ENCODE data around the gene ZSWIM1.

The ZSWIM1 gene

DNA sequence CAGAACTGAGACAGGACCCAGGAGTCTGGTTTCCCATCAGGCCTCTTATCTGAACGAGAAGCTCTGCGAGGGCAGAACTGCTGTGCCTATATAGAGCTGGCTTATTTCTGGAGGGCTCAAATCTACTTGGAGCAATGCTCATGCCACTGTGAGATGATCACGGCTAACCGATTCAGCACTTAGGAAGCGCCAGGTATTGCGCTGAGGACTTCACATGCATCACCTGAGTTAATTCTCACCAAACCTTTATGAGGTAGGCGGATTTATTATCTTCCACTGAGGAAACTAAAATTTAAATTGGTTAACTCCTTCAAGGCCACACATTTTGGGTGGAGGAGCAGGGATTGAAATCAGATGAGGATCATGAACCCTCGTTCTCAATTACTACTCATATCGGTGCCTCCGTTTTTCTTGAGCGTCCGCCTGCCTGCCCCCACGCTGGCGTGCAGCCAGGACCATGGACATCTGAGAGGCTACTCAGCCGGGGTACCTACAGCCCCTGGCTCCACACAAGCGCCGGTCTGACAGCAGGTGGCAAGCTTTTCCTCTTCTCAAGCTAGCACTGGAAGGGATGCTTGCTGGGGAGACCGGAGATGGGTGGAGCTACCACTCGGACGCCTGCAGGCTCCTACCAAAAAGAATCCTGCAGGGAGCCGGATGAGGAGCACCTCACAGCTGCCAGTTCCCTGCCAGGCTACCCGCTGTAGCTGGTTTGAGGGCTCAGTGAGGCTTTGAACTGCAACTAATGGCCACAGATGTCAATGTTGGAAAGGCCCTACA lies 52.4 kb downstream of the ZSWIM1 start:
- peak; percentile 72 to 87 for DNase-seq (ENCODE audit: low read depth in 1 of 2, low spot score in 1 of 2)
- Histone ChIP-seq H3K27ac (replicated peaks) (peak overlapping the region; percentile 100), H3K4me3 (replicated peaks; ENCODE audit: insufficient read depth, low read length) (peak overlapping the region; percentile 96), H3K27me3 (ENCODE audit: insufficient read depth, poor library complexity, severe bottlenecking) (no peaks in the 10 kb centered on the region)
- TF ChIP-seq POLR2AphosphoS5 (IDR thresholded peaks at IDR 0.05; ENCODE audit: low read depth) = no peak
- TF ChIP-seq GABPA (IDR thresholded peaks at IDR 0.05; ENCODE audit: low read depth) = no peak
- no peak for TF ChIP-seq SPI1 (IDR thresholded peaks at IDR 0.05; ENCODE audit: borderline replicate concordance, low read depth)
- TF ChIP-seq, protein P1, sequence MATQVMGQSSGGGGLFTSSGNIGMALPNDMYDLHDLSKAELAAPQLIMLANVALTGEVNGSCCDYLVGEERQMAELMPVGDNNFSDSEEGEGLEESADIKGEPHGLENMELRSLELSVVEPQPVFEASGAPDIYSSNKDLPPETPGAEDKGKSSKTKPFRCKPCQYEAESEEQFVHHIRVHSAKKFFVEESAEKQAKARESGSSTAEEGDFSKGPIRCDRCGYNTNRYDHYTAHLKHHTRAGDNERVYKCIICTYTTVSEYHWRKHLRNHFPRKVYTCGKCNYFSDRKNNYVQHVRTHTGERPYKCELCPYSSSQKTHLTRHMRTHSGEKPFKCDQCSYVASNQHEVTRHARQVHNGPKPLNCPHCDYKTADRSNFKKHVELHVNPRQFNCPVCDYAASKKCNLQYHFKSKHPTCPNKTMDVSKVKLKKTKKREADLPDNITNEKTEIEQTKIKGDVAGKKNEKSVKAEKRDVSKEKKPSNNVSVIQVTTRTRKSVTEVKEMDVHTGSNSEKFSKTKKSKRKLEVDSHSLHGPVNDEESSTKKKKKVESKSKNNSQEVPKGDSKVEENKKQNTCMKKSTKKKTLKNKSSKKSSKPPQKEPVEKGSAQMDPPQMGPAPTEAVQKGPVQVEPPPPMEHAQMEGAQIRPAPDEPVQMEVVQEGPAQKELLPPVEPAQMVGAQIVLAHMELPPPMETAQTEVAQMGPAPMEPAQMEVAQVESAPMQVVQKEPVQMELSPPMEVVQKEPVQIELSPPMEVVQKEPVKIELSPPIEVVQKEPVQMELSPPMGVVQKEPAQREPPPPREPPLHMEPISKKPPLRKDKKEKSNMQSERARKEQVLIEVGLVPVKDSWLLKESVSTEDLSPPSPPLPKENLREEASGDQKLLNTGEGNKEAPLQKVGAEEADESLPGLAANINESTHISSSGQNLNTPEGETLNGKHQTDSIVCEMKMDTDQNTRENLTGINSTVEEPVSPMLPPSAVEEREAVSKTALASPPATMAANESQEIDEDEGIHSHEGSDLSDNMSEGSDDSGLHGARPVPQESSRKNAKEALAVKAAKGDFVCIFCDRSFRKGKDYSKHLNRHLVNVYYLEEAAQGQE (IDR thresholded peaks at IDR 0.05; ENCODE audit: insufficient replicate concordance, low read depth) = no peak
- TF ChIP-seq, protein P2, sequence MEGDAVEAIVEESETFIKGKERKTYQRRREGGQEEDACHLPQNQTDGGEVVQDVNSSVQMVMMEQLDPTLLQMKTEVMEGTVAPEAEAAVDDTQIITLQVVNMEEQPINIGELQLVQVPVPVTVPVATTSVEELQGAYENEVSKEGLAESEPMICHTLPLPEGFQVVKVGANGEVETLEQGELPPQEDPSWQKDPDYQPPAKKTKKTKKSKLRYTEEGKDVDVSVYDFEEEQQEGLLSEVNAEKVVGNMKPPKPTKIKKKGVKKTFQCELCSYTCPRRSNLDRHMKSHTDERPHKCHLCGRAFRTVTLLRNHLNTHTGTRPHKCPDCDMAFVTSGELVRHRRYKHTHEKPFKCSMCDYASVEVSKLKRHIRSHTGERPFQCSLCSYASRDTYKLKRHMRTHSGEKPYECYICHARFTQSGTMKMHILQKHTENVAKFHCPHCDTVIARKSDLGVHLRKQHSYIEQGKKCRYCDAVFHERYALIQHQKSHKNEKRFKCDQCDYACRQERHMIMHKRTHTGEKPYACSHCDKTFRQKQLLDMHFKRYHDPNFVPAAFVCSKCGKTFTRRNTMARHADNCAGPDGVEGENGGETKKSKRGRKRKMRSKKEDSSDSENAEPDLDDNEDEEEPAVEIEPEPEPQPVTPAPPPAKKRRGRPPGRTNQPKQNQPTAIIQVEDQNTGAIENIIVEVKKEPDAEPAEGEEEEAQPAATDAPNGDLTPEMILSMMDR (IDR thresholded peaks at IDR 0.05; ENCODE audit: insufficient read depth, low read length) = no peak

DNA sequence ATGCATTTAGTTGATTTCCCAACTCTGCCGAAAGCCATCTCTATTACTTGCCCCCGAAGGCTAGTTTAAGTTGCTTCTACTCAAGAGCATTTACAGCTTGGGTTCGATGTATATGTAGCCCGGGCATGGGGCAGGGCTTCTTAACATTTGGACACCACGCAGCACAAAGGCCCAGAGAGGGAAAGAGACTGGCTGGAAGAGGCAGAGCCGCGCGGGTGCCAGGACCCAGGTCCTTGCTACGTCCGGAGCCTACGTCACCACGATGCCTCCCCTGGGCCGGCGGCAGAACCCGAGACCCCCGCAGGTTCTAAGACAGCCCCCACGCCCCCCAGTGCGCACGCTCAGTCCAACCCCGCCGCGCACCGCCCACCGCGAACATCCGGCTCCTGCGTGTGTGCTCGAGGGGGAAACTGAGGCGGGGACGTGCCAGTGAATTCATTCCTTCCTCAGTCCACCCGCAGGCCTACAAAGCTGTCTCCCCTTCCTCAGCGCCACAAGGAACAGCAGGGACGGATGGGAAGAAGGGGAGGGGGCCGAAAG lies 53.1 kb downstream of the ZSWIM1 start:
- H3K4me3 ChIP-seq (replicated peaks; ENCODE audit: insufficient read depth, low read length) = peak overlapping the region; percentile 96
- H3K27ac ChIP-seq (replicated peaks) = peak overlapping the region; percentile 100
- no peaks in the 10 kb centered on the region for H3K27me3 ChIP-seq (ENCODE audit: insufficient read depth, poor library complexity, severe bottlenecking)
- DNase-seq (ENCODE audit: low read depth in 1 of 2, low spot score in 1 of 2) = peak in 1 of 2 experiments; percentile 49
- TF ChIP-seq POLR2AphosphoS5 (IDR thresholded peaks at IDR 0.05; ENCODE audit: low read depth) = no peak
- TF ChIP-seq GABPA (IDR thresholded peaks at IDR 0.05; ENCODE audit: low read depth) = no peak
- TF ChIP-seq, protein P1 (IDR thresholded peaks at IDR 0.05; ENCODE audit: insufficient replicate concordance, low read depth) = no peak
- TF ChIP-seq SPI1 (IDR thresholded peaks at IDR 0.05; ENCODE audit: borderline replicate concordance, low read depth) = no peak
- TF ChIP-seq, protein P2 (IDR thresholded peaks at IDR 0.05; ENCODE audit: insufficient read depth, low read length) = no peak

Measured in HL-60 (cell line).